A172 (cell line): ENCODE results near the gene DAGLA. TPM values are rescaled to one million over a fixed set of nuclear protein-coding genes. Genes with fewer than 3 reads are reported as not detected.
A peak's percentile ranks its signal among the peaks of the same experiment; 100 is the strongest.

Experiments
- DNase-seq: peaks from one replicate; pipeline ENCODE4 v3.0.0-alpha.2; 2015; ENCODE audit warnings: low spot score
- total RNA-seq: library from RNA; depleted of rRNA; stranded (reverse); fragments of >200 nt; shearing (Covaris generic); gene quantifications from 2 replicates; pipeline ENCODE4 v1.2.3, GENCODE V29; 2014

Gene DAGLA
- total RNA-seq, 1 experiment from 2014 or later: 0.09 TPM

DNA sequence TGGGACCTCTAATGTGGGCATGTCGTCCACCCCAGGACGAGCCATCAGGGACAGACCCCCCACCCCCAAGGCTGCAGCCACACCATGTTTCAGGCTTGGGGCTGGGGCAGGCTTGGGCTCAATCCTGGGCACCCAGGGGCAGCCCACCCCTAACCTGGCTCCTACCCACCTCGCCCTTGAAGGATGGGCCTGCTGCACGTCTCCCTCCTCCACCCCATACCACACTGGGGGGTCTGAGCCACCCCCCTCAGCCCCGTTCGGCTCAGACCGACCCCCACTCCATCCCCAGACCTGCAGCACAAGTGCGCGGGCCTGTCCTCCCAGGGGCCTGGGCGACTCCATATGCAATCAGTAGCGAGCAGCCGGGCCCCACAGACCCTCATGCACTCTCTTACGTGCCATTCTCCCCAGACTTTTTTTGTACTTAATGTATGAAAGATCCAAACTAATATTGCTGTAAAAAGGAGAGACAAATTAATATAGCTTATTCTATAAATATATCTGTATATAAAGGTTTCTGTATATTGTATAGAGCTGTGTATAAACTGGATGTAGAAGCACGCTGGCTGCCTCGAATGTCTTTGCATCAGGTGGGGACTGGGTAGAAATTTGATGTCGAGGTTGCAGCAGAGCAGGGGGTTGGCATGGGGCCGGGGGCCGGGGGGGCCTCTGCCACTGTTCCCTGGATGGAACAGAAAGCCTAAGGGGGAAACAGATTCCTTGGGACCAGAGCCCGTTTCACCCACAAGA, 66.4 kb downstream of the DAGLA start:
- DNase-seq: no peak

DNA sequence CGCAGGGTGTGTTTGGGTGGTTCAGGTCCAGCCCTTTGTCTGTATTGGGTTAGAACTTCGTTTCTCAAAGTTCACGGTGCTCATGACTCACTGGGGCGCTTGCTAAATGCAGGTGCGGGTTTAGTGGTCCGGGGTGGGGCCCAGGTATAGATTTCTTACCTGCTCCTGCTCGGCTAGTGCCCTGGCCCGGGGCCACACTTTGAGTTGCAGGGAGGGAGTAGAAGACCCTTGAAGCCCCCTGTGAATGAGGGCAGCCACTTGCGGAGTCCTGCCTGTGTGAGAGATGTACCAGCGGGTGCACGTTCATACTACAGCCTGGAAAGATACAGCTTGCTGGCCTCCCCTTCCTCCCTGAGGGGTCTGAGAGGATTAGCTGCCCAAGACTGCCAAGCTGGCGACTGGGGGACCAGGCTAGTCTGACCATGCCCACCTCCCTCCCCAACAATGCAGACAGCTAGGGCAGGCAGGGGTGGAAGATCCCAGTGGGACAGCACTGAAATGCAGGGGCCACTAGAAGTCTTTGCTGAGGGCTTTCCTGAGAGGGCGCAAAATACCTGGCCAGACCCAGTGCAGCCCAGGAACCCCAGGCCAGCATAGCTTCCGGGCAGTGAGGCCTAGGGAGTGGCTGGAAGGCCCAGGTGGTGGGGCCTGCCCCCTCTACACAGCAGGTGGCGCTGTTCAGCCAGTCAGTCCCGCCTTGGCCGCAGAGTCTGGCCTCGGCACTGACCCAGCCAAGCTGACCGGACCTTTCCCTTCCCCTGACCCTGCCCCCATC, 67.2 kb downstream of the DAGLA start:
- DNase-seq: peak; percentile 65

DNA sequence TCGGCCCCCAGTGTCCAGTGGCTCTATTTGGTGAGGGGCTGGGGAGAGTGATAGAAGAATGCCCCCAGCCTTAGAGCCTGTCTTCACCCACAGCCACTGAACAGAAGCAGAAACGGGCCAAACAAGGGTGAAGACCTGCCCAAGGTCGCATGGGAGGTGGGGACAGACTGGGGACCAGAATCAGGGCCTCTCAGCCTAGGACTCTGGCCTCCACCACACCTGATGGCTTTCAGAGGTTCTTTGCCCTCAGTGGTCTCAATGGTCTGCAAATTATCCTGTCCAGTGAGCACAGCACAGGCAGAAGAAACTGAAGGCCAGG, 67.7 kb downstream of the DAGLA start:
- no peak for DNase-seq

DNA sequence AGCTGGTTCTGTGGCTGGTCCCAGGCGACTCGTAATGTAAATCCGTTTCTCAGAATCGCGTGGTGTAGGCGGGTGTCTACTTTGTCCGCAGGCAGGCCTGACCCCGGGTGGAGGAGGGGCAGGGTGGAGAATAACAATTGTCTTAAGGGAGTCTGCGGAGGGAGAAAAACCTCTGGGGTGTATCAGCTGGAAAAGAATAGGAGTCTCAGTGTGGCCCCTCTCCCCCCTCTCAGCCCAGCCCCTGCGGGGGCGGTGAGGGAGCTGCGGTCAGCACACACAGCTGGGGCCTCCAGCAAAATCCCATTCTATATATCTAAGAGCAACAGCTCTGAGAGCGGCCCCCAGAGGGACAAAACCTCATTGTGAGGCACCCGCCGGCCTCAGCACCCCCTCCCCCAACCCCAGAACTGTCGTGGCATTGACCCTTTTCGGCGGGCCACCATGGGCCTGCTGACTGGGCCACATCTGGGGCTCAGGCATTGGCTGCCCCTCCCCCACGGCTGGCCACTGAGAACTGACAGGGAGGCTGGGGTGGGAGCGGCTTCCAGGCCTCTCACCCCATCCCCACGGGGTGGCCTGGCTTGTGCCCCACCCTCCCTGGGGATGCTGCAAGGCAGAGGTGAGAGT, 69.5 kb downstream of the DAGLA start:
- no peak for DNase-seq

DNA sequence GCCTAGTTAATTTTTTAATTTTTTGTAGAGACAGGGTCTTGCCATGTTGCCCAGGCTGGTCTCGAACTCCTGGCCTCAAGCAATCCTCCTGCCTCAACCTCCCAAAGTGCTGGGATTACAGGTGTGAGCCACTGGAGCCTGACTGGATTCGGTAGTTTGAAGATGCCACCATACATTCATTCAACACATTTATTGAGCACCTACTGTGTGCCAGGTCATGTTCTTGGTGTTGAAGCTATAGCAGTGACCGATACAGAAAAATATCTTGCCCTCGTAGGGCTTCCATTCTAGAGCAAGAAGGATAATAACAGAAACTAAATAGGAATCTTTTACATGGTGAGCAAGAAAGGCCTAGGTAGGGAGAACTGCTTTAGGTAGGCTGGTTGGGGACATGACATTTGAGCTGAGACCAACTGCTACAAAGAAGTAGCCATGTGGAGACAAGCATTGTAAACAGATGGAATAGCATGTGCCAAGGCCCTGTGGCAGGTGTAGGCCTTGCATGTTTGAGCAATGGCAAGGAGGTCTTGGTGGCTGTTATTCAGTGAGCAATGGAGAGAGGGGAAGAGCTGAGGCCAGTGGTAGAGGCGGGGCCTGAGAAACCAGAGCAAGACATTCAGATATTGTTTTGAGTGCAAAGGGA, 70.6 kb downstream of the DAGLA start:
- DNase-seq: no peak

DNA sequence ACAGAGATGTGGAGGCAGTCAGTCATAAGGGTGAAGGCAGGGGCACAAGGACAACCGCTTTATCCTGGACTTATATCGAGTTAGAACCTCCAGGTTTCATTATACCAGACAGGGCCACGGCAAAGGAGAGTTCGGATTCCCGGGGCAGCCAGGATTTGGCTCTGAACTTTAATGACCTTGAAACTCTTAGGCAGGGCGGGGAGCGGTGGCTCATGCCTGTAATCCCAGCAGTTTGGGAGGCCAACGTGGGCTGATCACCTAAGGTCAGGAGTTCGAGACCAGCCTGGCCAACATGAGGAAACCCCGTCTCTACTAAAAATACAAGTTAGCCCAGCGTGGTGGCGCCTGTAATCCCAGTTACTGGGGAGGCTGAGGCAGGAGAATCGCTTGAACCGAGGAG, 71.2 kb downstream of the DAGLA start:
- DNase-seq: no peak

DNA sequence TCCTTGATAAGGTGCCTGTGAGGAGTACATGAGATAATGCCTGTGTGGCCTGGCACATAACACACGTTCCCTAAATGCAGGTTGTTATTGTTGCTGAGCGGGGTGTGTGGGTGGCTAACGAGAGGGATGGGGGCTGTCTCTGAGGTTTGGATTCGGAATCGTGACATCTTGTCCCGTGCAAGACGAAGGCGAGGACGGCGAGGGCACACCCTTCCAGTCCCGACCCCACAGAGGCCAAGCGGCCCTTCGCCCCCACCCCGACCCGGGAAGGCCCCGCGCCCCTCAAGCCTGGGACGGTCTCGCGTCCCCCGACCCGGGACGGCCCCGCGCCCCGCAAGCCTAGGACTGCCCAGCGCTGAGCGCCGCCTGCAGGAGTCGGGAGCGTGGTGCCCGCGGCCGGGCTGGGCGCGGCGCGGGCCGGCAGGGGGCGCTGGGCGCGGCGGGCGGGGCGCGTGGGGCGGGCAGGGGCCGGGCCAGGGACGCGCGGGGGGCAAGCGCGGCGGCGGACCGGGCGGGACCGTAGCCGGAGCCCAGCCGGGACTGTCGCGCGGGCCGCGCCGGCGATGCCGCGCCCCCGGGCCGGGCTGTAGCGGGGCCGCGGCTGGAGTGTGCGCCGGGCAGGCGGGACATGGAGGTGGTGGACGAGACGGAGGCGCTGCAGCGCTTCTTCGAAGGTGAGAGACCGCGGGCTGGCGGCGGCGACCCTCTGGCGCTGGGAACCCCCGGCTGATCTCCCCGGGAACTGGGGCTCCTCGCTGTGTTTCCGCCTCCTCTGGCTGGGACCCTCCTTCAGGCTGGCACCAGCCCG, 72.1 kb downstream of the DAGLA start, which contains the start of gene MYRF:
Gene MYRF, plus strand, starts transcription at position 520 of the 808 bp plus-strand sequence. Its CDS starts 109 bp downstream, at position 629.
- DNase-seq: no peak

DNA sequence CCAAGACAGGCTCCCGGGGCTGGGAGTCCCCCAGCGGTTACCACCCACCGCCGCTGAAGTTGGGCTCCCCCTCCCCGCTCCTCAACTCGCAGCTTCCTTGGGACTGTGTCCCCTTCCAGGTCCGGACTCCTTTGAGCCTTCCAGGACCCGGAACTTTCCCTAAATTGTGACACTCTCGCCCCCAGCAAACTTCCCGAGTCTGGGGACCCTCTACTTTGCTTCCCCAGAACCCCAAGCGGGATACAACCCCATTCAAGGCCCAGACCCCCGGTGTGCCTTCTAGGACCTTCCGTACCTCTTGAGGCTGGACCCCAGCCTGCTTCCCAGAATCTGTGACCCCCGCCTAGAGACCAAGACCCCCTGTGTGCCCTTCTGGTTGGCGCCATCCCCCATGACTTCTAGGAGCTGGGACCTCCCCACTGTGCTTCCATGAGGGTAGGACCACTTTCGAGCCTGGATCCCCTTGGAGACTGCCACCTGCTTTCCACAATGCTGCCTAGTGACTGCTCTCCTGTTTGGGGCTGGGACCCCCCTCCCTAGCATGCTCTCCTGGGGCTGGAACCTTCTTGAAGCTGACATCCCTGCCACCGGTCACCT, 72.8 kb downstream of the DAGLA start:
- no peak for DNase-seq

DNA sequence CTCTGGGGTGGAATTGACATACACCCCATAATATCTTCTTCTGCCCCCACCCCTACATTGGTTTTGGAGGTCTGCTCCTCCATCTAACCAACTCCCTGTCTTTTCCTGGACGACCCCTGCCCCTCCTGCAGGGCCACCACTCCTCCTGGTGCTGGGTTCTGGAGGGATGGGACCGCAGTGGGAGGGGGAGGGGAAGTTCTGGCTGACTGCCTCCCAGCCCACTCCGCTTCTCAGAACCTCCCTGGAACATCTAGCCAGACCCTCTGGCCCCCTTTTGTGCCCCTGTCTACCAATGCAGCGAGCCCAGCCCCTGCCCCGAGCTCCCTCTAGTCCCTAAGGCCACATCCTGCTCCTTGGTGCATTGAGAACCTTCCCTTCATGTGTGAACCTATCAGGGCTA, 73.5 kb downstream of the DAGLA start:
- DNase-seq: no peak

DNA sequence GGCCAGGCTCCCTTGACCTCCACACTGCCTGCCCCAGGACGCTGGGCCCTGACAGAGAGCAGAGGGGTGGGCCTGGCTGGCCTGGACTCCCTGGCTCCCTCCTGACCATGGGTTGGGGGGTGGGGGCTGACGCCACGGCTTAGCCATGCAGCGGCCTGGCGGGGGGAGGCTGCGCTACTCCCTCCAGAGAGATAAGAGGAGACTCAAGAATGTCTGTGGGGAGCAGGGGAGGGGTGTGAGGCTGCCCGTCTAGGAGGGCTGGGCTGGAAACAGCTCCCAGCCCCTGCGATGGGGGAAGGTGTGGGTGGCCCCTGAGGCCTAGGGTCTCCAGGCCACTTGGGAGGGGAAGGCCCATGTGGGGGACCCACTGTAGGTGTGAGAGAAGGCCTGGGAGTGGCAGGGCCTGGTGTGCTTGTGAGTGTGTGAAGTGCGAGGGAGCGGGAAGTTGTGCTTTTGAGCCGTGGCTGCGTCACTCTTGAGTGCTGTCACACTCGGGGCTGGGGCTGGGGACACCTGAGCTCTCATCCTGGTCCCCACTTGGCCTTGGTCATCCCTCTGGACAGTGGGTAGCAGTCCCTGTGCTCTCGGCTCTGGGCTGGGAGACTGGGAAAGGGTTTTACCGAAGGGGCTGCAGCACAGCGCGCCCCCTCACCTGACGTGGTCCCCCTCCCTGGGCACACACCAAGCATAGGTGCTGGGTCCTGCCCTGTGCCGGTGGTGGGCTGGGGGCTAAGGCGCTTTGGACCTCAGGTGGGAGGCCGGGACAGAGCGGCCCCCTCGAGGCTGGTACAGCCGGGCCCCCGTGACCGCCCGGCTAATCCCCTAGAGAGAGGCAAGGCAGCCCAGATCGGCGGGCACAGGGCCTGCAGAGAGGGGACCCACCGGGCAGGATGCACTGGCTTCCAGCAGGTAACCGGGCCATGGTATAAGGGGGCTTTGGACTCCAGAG, 74.6 kb downstream of the DAGLA start:
- no peak for DNase-seq

DNA sequence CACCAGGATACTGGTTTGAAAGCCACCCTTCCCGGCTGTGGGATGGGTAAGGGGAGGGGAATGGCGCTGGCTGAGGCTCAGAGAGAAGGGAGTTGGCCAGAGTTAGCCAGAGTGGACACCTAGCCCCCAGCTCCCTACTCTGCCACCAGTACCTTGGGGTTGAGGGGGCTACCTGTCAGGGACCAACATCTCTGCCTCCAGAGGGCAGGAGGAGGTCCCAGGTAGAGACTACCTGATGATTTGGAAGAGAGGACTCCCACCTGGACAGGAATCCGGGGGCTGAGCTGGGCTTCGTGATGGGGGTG, 75.9 kb downstream of the DAGLA start:
- no peak for DNase-seq

DNA sequence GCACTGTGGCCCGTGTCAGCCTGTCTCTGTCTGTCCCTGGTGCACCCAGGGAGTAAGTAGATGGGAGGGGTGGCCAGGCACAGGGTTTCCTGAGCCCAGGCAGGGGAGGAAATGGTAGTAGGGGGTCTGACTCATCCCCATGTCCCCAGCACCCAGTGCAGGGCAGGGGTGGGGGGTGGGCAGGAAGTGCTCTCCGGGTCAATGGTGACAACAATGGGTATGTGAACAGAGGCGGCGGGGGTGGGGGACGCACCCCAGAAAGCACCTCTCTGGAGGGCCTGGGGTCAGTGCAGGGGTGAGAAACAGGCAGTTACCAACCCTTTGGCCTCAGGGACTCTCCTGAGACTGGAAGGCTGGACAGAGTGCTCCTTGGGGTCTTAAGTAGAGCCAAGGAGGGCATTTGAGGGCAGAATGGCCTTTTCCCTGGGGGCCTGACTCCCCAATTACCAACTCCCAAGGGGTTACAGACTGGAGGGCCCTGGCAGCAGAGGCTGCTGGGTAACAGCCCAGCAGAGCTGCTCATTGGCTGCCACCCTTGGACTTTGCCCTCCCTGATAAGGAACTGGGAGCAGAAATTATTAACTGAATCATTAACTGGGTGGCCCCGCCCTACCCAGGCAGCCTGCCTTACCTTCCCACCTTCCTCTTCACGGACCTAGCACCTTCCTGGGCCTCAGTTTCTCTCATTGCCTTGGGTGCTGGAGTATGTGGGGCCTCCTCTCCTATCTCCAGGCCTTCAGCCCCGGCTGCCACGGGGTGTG, 76.4 kb downstream of the DAGLA start:
- peak; percentile 84 for DNase-seq

DNA sequence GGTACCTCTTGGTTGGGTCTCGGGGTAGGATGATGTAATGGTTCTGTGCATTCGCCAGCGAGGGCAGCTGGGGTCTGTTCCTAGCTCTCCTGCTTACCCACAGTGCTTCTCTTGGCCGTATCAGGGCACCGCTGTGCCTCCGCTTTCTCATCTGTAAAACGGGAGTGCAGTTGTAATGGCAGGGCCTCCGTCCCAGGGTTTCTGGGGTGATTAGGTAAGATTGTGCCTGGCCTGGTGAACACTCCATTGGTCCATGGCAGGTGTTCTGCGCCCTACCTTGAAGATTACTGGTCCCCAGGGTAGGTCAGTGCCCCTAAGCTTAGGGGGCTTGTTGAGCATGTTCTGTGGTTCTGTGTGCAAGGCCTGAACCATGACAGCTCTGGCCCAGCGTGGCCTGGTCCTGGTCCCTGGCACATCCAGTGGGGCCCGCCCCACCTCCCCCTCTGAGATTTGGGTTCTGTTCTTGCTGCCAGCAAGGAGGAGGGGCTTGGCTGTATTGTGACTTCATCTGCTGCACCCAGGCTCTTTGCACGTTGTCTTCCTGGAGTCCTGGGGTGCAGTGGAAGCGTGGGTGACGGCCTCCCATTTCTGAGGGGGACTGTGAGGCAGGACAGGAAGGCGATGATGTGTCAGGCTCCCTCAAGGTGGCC, 77.1 kb downstream of the DAGLA start:
- DNase-seq: no peak

DNA sequence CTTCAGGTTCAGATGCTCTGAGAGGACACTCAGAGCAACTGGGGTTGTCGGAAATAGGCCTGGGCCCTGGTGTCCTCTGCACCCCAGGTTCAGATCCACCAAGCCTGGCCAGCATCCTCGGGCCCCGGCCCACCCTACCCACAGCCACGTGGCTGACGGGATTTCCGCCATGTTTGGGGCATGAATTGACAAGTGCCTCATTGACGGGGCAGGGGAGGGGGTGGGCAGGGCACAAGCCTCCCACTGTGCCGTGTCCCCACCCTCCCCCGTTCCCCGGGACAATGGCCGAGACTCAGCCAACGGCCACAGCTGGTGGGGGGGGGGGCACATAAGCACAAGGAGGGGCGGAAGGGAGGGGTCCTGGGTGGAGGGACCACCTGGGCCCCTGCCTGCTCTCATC, 80.8 kb downstream of the DAGLA start:
- no peak for DNase-seq

DNA sequence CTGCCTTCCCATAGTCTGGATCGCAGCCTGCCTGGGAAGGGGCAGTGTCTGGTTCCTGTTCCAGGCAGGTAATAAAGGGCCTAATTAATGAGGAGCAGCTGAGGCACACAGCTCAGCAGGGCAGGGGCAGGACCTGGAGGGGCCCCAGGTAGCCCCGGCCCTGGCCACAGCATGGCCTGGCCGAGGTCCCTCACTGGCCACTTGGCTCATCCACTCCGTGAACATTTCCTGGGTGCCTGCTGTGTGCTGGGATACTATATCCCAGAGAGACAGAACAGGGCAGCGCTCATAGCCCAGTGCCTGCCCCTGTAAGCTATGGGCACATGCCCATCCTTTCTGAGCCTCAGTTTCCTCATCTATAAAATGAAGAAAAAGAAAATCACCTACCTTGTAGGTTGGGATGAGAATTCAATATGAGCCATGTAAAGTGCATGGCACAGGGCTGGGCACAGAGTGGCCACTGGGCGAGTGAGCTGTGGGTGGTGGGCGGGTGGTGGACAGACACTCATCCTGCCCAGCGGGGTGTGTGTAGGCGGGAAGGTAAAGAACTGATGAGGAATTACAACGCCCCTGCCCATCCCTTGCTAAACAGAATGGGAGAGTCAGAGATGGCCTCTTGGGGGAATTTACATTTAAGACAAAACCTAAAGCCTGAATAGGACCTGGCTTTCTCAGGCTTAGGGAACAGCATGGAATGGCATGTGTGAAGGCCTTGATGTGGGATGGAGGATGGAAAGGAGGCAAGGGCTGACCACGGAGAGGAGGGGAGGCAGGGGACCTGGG, 81.4 kb downstream of the DAGLA start:
- DNase-seq: no peak

DNA sequence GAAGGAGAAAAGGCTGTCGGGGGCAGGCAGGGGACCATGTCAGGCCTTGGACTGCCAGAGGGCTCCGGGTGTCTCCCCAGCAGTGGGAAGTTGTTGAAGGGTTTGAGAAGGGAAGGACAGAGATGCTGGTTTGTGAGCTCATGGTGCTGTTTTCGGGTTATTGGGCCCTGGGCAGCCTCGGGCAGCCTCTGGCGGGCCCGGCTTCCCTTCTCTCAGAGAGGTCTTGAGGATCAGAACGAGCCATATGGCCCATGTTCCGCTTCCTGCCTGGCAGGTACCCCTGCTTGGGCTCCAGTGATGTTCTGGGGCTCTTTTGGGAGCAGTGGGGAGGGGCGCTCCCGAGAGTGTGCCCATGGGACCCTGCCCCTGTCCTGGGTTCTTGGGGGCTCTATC, 82.0 kb downstream of the DAGLA start:
- DNase-seq: no peak

DNA sequence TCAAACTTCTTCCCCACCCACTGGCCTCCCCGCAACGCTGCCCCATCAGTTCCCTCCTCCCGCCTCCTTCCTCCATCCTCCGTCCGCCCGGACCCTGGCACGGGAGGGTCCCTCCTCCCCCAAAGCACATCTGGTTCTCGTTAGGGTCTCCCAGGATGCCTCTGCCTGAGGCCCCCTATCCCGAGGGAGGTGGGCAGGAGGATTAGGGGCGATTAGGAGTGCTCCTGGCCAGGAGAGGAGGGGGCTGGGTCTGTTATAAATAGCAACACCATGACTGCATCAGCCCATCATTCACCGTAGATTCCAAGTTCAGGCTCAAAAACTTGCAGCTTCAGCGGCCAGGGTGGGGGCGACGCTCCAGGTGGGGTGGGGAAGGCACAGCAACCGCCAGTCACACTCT, 82.6 kb downstream of the DAGLA start:
- DNase-seq: no peak

DNA sequence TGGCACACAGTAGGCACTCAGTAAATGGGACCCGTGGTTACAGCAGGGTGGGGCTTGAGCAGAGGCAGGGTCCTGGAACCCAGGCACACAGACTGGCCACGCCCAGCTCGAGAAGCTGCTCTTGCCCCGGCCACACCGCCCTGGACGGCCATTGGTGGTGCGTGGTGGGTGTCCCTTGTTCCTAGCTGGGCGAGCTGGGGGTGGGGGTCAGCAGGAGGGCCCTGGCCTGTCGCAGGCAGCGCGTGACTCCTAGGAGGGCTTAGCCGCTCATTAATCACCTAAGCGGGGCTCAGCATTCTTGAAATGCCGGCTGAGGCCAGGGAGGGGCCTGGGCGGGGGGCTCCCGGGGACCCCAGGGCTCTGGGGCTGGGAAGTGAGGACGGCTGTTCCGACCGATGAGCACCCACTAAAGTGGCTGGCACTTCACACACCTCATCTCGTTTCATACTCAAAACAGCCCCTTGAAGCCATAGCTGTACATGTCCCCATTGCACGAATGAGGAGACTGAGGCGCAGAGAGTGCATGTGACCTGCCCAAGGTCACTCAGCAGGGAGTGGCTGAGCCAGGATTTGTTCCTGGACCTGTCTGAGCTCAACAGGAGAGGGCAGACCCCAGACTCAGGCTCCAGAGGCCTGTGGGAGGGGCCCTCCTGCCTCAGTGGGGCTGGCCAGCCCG, 83.9 kb downstream of the DAGLA start:
- DNase-seq: no peak
